GM20431 (cell line): ENCODE data around the gene ARHGEF3.
"Not testable (repeated sequence)": the region's sequence is repeated elsewhere in the genome, so short reads cannot be mapped to it uniquely, and the experiment has no call there.

Experiments
- in situ Hi-C: fragments of 300-500 bp; cut with MseI, MboI; formaldehyde crosslinking; loops from one replicate; pipeline ENCODE4 v1.15.0; 2020; ENCODE audit warnings: low sequenced_read_pairs; ENCODE audit not compliant: unreplicated experiment

Gene ARHGEF3

DNA sequence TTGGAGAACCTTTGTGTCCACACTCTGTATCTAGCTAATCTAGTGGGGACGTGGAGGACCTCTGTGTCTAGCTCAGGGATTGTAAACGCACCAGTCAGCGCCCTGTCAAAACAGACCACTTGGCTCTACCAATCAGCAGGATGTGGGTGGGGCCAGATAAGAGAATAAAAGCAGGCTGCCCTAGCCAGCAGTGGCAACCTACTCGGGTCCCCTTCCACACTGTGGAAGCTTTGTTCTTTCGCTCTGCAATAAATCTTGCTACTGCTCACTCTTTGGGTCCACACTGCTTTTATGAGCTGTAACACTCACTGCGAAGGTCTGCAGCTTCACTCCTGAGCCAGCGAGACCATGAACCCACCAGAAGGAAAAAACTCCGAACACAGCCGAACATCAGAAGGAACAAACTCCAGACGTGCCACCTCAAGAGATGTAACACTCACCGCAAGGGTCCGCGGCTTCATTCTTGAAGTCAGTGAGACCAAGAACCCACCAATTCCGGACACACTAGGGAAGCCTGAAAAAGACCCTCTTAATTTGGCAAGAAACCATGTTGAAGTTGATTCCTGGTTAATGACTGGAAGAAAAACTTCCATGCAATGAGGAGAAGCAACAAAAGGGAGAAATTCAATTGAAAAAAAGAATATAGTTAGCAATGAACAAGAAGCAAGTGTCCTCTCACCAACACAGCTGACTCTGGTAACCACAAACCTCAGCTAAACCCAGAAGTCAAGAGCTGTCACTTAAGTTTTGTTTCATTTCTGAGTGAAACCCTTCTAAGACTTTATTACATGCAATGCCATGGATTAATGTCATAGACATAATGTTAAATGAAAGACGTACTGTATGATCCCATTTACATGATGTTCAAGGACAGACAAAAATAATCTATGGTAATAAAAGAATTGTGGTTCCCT lies 109.0 kb downstream of the ARHGEF3 start:
- in situ Hi-C loops = not testable (repeated sequence)

DNA sequence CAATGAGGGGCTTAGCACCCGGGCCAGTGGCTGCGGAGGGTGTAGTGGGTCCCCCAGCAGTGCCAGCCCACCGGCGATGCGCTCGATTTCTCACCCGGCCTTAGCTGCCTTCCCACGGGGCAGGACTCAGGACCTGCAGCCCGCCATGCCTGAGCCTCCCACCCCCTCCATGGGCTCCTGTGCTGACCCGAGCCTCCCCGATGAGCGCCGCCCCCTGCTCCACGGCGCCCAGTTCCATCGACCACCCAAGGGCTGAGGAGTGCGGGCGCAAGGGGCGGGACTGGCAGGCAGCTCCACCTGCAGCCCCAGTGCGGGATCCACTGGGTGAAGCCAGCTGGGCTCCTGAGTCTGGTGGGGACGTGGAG lies 109.8 kb downstream of the ARHGEF3 start:
- in situ Hi-C loops = not testable (repeated sequence)

DNA sequence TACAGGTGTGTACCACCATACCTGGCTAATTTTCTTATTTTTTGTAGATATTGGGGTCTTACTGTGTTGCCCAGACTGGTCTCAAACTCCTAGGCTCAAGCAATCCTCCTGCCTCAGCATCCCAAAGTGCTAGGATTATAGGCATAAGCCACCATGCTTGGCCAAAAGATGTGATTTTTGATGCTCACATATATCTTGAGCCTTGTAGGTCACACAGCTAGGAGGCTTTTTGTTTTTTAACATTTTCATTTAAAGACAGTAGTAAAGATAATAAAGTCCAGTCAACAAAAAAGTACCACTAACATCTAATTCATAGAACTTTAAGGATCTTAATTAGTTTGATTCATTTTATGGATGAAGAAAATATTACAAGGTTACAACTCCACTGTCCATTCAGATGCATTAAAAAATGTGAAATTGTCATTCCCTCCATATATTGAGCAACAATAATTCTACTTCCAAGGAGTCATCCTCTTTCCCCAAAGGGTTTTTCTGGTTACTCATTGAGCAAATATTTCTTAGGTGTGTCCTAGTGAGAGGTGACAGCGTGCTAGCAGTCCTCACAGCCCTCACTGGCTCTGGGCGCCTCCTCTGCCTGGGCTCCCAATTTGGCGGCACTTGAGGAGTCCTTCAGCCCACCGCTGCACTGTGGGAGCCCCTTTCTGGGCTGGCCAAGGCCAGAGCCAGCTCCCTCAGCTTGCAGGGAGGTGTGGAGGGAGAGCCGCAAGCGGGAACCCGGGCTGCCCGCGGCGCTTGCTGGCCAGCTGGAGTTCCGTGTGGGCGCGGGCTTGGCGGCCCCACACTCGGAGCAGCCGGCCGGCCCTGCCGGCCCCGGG lies 110.4 kb downstream of the ARHGEF3 start:
- in situ Hi-C loops = no loop called here

DNA sequence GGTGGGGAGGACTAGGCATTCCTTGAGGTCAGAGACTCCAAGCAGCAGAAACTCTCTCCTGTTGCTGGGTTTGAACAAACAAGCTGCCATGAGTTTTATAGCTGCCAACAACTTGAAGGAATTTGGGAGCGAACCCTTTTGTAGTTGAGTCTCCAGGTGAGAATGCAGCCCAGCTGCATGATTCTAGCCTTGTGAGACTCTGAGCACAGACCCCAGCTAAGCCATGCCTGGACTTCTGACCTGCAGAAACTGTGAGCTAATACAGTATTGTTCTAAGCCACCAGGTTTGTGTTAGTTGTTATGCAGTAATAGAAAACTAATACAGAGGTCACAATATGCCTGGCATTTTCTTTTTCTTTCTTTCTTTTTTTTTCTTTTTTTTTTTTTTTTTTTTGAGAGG lies 112.4 kb downstream of the ARHGEF3 start:
- in situ Hi-C loops = no loop called here

DNA sequence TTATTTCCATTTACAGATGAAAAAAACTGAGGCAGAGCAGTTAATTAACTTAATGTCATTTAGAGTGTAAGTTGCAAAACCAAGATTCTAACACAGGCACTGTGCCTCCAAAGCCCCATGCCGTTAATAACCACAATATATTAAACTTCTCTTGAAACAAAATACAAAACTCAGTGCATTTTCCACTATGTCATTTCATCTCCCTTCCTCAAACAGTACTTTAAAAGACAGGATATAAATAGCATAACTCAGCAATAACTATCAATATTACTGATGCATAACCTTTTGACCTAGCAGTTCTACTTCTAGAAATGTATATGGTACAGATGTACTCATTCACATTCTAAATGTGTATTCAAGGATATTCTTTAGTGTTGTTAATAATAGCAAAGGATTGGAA lies 113.6 kb downstream of the ARHGEF3 start:
- in situ Hi-C loops = no loop called here

DNA sequence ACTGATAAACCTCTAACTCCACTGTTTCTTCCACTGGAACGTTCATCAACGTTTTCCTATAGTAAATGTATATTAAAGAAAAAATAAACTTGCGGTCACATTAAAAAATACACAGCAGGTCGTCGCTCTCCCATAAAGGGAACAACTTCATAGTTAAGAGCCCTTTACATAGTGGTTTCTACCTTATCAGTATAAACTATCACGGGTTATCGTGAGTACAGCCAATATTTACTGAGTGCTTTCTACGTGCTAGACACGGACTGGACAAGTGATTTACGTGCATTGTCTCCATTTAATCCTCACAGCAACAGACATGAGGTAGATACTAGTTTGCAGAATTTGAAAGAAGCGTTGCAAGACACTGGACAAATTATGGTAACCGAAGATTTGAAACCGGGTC lies 117.7 kb downstream of the ARHGEF3 start:
- in situ Hi-C loops = no loop called here

DNA sequence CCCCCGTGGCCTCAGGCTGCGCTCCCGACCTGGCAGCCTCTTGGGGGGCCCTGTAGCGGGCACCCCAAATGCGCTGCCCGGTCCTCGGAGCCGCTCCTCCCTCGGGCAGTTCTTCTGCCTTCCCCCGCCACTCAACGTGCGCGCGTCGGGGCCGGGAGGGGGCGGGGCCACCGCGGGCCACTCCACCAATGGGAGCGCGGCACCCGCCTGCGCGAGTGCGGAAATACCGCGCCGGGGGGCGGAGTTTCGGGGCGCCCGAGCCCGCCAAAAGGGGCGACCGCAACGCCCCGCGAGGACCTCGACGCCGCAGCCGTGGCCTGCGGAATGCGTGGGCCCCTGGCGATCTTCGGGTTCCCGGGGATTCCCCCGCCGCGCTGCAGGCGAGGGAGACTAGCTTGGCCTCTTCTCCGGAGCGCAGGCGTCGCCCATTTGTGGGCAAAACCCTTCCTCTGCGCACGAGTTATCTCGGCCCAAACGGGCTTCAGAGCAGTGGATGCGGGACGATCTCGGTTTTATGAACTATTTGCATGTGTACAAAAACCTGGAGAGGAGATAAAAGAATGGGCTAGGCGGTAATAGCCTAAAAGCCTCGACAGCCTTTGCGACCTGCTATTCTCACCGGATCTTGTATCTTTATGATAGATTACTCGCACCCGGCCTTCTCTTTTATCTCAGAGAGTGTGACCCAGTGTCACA lies 118.5 kb downstream of the ARHGEF3 start, which contains the start of gene TASOR:
TSS of gene TASOR (minus strand) at position 144 of the 696 bp plus-strand sequence. CDS start 259 bp downstream, outside the sequence.
- in situ Hi-C loops = no loop called here

DNA sequence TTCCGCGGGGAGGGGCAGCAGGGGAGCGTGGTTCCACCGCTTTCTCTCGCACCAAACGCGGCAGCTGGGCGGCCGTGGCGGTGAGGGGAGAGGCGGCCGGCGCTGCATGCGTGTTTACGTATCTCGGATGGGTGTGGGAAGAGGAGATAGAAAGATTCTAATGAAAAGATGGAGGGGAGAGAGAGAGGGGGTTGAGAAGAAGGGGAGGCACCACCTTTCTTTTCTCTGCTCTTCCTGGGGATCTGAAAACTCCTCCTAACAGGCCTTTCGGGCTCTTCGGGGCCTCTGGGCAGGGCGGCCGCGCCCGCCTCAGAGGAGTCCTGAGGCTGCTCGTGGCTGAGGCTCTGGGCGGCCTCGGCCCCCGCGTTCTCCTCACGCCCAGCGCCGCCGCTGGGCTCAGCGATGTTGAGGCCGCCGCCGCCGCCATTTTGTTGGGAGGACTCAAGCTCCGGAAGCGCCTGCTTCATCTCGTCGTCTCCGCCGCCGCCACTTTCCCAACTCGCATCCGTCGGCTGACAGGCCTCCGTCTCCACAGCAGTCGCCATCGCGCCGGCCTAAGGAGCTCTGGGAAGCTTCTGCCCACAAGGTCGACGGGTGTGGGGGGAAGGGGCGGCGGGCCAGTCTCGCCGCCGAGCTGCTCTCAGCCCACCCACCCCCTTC lies 119.2 kb downstream of the ARHGEF3 start:
- in situ Hi-C loops = no loop called here

DNA sequence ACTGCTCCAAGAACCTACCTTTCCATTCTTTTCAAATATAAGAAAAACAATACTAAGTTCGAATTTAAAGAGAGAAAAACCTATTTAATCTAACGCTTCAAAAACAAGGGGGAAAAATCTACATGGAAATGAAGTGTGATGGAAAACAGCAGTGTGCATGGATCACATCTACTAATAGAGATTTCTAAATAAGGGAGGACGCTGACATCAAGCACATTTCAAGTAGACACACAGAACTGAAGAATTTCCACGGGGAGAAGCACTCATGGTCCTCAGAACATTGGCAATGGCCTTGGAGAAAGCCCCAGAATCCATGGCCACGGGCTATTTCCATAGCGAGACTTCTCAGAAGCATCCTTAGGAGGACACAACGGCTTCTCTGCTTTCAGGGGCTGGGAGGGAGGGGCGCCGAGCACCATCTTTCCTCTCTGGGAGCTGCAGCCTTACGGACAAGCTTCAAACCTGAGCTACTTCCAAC lies 119.7 kb downstream of the ARHGEF3 start:
- in situ Hi-C loops = no loop called here

DNA sequence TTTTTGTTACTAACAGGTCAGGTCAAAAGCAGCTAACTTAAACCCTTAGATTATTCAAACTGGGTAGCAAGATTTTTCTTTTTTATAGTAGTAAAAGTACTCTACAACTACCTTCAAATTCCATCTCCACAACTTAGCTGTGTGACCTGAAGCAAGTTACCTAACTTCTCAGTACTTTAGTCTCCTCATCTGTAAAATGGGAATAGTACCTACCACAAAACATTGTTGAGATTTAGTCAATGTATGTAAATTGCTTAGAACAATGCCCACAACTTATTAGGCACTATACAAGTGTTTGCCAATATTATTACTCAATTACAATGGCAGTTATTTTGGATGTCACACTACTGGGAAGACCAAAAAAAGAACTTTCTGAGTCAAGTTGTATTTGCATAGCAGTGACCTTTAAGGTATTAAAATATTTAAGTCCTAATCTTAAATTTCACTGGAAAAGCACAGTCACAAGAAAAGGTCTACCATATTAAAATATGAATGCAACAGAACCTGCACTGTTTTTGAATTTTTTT lies 121.6 kb downstream of the ARHGEF3 start:
- in situ Hi-C loops = no loop called here
